MM.1S (cell line): Measurements from ENCODE around the gene CD200R1L.

Source experiments
- EZH2 ChIP-seq: fragments of 300-600 bp; sonication (generic); optimal IDR thresholded peaks from 2 replicates; pipeline ENCODE3; 2017; ENCODE audit warnings: low read depth, mild to moderate bottlenecking, antibody characterized with exemption, low read length, mixed read lengths
- TF ChIP-seq, protein P1 (sequence below): fragments of 300-600 bp; sonication (generic); IDR thresholded peaks from 2 replicates; pipeline ENCODE4 v1.5.1; 2016; ENCODE audit warnings: antibody characterized with exemption, low read length, mixed read lengths

DNA sequence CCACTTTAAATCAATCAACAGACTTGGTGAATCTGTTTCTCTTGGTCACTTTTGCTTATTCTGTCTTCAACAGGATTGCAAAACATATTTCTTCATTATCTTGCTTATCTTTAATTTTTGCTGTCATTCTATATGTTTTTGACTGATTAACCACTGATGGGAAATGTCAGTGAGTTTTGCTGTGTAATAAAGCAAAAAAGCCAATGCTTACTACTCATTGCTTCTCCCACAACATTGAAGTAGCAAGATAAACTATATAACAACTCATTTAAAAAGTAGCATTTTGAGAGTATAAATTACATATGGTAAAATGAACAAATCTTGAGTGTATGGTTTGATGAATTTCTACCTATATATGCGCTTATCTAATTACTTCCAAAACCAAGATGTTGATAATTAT is 892 bp downstream of the CD200R1L start:
- TF ChIP-seq, protein P1, sequence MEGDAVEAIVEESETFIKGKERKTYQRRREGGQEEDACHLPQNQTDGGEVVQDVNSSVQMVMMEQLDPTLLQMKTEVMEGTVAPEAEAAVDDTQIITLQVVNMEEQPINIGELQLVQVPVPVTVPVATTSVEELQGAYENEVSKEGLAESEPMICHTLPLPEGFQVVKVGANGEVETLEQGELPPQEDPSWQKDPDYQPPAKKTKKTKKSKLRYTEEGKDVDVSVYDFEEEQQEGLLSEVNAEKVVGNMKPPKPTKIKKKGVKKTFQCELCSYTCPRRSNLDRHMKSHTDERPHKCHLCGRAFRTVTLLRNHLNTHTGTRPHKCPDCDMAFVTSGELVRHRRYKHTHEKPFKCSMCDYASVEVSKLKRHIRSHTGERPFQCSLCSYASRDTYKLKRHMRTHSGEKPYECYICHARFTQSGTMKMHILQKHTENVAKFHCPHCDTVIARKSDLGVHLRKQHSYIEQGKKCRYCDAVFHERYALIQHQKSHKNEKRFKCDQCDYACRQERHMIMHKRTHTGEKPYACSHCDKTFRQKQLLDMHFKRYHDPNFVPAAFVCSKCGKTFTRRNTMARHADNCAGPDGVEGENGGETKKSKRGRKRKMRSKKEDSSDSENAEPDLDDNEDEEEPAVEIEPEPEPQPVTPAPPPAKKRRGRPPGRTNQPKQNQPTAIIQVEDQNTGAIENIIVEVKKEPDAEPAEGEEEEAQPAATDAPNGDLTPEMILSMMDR = no peak
- TF ChIP-seq EZH2 = no peak
